ENCODE measurements around the gene SH3BP4.

DNA sequence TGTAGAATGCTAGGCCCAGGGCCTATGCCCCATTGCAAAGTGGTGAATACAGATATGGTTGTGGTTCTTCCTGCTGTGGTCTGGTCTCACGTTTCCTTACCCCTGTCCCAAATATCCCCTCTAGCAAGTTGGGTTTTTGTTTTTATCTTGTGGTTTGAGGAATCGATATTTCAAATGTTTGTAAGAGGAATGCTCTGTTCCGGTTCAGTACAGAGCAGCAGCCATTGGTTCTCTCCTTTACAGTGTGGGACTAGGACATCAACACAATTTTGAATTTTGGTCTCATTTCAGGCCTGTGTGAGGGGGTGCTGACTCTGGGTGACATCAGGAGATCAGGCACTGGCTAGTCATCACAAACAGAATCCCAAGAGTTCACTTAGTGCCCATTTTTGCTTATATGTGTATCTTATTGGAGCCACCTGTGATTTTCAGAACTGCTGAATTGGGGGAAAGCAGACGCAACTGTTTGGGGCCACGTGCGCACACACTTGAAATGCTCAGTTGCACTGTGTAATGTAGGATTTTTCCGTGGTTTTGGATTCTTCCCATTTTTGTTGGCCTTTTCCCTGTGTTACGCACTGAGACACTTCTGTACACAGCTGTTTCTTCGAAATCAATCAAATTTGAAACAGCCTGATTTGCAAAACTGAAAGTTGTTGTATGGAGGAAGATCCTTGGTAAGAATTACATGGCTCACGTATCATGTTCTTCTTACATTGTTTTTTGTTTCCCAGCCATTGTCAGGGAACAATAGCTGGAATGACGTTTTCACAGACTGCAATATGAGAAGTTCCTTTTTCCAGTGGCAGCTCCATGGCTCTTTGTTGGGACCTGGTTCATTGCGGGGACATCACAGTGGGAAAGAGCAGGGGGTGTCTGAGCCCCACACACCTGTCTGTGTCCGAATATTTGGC lies 8.6 kb downstream of the SH3BP4 start:
- TF ChIP-seq, protein P1, sequence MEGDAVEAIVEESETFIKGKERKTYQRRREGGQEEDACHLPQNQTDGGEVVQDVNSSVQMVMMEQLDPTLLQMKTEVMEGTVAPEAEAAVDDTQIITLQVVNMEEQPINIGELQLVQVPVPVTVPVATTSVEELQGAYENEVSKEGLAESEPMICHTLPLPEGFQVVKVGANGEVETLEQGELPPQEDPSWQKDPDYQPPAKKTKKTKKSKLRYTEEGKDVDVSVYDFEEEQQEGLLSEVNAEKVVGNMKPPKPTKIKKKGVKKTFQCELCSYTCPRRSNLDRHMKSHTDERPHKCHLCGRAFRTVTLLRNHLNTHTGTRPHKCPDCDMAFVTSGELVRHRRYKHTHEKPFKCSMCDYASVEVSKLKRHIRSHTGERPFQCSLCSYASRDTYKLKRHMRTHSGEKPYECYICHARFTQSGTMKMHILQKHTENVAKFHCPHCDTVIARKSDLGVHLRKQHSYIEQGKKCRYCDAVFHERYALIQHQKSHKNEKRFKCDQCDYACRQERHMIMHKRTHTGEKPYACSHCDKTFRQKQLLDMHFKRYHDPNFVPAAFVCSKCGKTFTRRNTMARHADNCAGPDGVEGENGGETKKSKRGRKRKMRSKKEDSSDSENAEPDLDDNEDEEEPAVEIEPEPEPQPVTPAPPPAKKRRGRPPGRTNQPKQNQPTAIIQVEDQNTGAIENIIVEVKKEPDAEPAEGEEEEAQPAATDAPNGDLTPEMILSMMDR (IDR thresholded peaks at IDR 0.05; ENCODE audit: insufficient read depth, low read length, poor library complexity, severe bottlenecking): no peak
- TF ChIP-seq EZH2phosphoT487 (conservative IDR thresholded peaks at IDR 0.05; ENCODE audit: low read length): no peak

Measured in SU-DHL-6 (cell line).